NCI-H510A (cell line): Measurements from ENCODE around the gene ARHGEF4.
A peak's percentile ranks its signal among the peaks of the same experiment; 100 is the strongest.
"Not testable (repeated sequence)": the region's sequence is repeated elsewhere in the genome, so short reads cannot be mapped to it uniquely, and the experiment has no call there.

Source experiments
- DNase-seq: peaks from one replicate; lab custom pipeline; 2025; lab: John Stamatoyannopoulos, UW

Gene ARHGEF4

GRCh38 chr2:130884503-130884902 lies 47.8 kb downstream of the ARHGEF4 start:
- no peak for DNase-seq

GRCh38 chr2:130887643-130888042 lies 50.9 kb downstream of the ARHGEF4 start:
- no peak for DNase-seq

GRCh38 chr2:130890941-130891669 lies 54.4 kb downstream of the ARHGEF4 start:
- DNase-seq: no peak

- DNase-seq: no peak
Measured at GRCh38 chr2:130891966-130892365, 55.3 kb downstream of the ARHGEF4 start.

- DNase-seq: no peak
Measured at GRCh38 chr2:130892793-130893785, 56.4 kb downstream of the ARHGEF4 start.

GRCh38 chr2:130894326-130894942 lies 57.7 kb downstream of the ARHGEF4 start:
- no peak for DNase-seq

- DNase-seq: no peak
Measured at GRCh38 chr2:130896813-130897212, 60.1 kb downstream of the ARHGEF4 start.

- DNase-seq: no peak
Measured at GRCh38 chr2:130898553-130898952, 61.8 kb downstream of the ARHGEF4 start.

GRCh38 chr2:130899306-130899705 lies 62.6 kb downstream of the ARHGEF4 start:
- DNase-seq: no peak

- DNase-seq: no peak
Measured at GRCh38 chr2:130901061-130901460, 64.3 kb downstream of the ARHGEF4 start.

- not testable (repeated sequence) for DNase-seq
Measured at GRCh38 chr2:130901626-130902025, 64.9 kb downstream of the ARHGEF4 start.

GRCh38 chr2:130908832-130909231 lies 72.1 kb downstream of the ARHGEF4 start:
- DNase-seq: no peak

- DNase-seq: no peak
Measured at GRCh38 chr2:130910931-130911330, 74.2 kb downstream of the ARHGEF4 start.

GRCh38 chr2:130911482-130911881 lies 74.8 kb downstream of the ARHGEF4 start:
- no peak for DNase-seq

- no peak for DNase-seq
Measured at GRCh38 chr2:130911996-130912395, 75.3 kb downstream of the ARHGEF4 start.

GRCh38 chr2:130912471-130912870 lies 75.8 kb downstream of the ARHGEF4 start:
- no peak for DNase-seq

- DNase-seq: peak; percentile 16
Measured at GRCh38 chr2:130913891-130914290, 77.2 kb downstream of the ARHGEF4 start.

GRCh38 chr2:130915149-130915548 lies 78.4 kb downstream of the ARHGEF4 start:
- no peak for DNase-seq

GRCh38 chr2:130915595-130916437 lies 79.1 kb downstream of the ARHGEF4 start:
- no peak for DNase-seq

- DNase-seq: no peak
Measured at GRCh38 chr2:130916438-130916705, 79.7 kb downstream of the ARHGEF4 start.

- DNase-seq: no peak
Measured at GRCh38 chr2:130917006-130917688, 80.4 kb downstream of the ARHGEF4 start.
